NCI-H2227 (cell line): ENCODE measurements around the gene KRT81.

ENCODE experiments used
- DNase-seq: peaks from one replicate; lab custom pipeline; 2025; ENCODE audit not compliant: unreplicated experiment; lab: John Stamatoyannopoulos, UW

The KRT81 gene

DNA sequence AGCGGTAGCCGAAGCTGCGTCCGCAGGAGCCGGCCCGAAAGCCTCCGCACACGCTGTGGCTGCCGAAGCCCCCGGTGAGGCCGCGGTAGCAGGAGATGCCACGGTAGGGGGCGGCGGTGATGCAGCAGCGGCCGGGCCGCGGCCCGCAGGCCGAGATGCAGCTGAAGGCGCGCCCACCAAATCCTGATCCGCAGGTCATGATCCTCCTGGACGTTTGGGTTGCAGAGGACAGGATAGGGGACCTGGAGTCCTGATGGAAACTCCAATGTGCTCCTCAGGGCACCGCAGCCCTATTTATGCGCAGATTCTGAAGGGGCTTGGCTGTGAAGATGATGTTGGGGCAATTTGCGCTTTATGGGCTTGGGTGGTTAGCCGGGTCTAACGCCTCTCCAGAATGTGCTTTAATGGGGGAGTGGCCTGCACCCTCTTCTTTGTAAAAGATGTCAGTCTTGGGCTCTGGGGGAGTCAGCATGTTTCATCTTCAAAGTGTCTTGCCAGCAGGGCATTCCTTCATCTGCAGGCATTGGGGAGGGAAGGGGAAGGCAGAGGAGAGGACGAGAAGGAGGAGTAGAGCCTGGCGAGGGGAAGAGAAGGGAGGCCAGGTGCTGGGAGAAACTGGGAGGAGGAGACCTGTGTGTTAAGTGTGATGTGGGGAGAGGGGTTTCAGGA, at the start of gene KRT81:
KRT81 (minus strand) TSS at position 268 of the 669 bp plus-strand sequence; CDS start at position 199, 69 bp downstream.
- DNase-seq, result no peak

GRCh38 chr12:52338241-52338960, 47.1 kb upstream of the KRT81 start:
- no peak for DNase-seq

- no peak for DNase-seq
These were observed 45.7 kb upstream of the KRT81 start for GRCh38 chr12:52337054-52337453.

DNA sequence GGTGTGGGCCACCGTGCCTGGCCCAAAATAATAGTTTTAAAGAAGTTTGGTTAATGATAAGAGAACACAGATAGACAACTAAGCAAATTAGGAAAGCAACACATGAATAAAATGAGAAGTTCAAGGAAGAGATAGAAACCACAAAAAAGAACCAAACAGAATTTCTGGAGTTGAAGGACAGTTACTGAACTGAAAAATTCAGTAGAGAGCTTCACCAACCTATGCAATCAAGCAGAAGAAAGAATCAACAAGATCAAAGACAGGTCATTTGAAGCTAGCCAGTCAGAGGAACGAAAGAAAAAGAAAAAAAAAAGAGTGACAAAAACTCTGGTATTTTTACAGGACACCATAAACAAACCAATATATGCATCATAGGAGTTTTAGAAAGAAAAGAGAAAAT, 45.3 kb upstream of the KRT81 start:
- no peak for DNase-seq

GRCh38 chr12:52335598-52336262, 44.4 kb upstream of the KRT81 start:
- DNase-seq, result no peak

DNA sequence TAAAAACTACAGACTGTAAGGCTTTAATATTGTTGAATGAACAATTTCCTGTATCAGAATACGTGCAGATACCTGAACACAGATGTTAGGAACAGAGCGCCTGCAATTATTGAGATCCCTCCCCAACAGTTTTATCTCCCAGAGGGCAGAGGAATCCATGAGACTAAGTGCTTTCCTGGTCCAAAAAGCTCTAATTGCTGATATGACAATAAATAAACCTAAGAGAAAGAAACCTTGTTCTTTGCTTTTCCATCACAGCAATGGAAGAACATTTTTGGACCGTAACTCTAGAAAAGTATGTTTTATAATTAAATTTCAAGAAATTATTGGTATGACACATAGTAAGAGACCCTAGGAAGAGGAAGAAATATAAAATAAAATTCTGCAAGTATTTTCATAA, 42.9 kb upstream of the KRT81 start:
- DNase-seq, result no peak

GRCh38 chr12:52333321-52333720, 42.0 kb upstream of the KRT81 start:
- no peak for DNase-seq

DNA sequence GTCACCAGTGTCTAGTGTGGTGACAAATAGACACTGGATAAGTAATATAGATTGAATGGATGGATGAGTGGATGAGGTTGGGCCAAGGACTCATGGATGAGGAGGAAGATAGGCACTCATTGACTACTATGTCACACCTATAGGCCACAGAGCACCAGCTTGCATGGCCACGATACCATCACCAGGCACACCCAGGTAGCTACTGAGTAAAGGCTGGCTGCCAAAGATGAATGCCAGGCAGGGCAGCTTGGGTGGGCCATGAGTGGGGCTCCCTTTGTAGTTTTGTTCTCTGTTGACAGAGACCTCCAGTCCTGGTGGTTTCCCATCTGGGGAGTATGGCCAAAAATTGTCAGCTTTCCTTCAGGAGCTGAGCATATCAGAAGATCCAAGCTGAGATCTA, 41.0 kb upstream of the KRT81 start:
- no peak for DNase-seq

DNA sequence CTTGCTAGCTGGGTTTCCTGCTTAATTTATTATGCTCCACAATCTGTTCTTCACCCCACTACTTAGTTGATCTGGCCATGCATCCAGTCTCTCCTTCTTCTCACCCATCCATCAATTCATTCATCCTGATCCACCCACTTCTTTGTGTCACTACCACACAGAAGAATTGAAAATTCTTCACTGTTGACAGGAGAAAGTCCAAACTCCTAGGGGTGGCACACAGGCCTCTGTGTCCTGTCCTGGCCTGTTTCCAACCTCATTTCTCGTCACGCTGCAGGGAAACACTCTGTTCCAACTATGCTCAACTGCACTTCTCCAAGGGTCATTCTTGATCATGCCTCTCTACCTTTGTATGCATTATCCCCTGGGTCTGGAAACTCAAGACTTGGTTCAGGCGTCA, 40.5 kb upstream of the KRT81 start:
- no peak for DNase-seq

- no peak for DNase-seq
These were observed 39.7 kb upstream of the KRT81 start for GRCh38 chr12:52331039-52331438.

DNA sequence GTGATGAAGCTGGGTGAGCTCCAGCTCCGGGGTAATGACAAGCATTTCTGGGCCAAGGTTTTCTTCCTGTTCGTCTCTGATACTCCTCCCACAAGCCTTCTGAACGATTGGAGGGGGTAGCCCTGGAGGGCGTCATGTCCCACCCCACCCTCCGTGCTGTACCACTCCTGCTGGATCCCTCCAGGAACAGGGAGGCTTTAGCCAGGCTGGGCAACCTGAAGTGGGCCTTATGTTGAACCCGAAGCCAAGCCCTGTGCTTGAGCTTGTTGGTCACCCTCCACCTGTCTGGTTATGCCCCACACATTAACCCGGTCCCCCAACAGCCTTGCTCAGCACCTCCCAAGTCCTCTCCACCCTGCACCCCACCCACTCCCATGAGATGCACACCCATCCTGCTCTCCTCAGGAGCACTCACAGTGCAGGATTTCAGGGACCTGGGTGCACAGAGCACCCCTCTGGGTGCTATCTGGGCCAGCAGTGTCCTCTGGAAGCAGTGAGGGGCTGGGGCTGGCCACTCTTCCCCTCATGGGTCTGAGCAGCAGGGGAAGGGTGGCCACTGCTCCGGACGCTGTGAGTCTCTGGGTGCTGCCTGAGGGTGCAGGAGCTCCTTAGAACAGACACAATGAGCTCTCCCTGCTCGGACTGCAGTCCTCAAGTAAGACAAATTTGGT, 36.6 kb upstream of the KRT81 start:
- DNase-seq, result no peak

GRCh38 chr12:52327052-52327829, 35.9 kb upstream of the KRT81 start:
- DNase-seq, result peak; percentile 62

- DNase-seq, result no peak
These were observed 32.8 kb upstream of the KRT81 start for GRCh38 chr12:52324153-52324444.

GRCh38 chr12:52323416-52324152, 32.2 kb upstream of the KRT81 start:
- DNase-seq, result no peak

- no peak for DNase-seq
These were observed 31.7 kb upstream of the KRT81 start for GRCh38 chr12:52323001-52323400.

DNA sequence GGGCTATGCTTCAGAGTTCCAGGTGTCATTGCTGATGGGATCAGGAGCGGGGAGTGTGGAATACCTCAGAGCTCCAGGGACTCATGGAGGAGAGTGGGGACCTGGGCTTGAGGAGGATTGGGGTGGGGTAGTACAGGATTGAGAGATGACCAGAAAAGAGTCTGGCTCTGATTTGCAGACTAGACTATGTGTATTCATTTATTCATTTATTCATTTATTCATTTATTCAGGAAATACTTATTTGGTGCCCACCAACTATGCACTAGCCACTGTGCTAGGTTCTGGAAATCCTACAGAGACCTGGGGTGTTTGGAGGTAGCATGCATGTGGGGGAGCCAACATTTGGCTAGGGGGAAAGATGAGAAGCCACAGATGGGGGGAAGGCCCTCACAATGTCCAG, 30.7 kb upstream of the KRT81 start:
- DNase-seq, result no peak

- DNase-seq, result no peak
These were observed 30.1 kb upstream of the KRT81 start for GRCh38 chr12:52321418-52321817.

DNA sequence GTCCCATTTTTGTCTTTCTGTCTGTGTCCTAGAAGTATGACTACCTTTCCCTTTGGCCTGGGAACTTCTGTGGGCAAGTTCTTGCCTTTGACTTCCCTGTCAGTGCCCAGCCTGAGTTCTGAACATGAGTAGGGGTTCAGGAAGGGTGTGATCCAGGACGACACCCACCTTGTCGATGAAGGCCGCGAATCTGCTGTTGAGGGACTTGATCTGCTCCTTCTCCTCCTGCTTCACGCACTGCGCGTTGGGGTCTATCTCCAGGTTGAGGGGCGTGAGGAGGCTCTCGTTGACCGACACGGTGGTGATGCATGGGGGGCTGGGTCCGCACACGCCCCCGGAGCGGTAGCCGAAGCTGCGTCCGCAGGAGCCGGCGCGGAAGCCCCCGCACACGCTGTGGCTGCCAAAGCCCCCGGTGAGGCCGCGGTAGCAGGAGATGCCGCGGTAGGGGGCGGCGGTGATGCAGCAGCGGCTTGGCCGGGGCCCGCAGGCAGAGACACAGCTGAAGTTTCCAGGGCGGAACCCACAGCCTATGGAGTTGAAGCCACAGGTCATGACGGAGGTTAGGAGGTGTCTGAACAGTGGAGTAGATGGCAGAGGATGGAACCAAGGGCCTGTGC, 29.6 kb upstream of the KRT81 start, which contains the start of gene KRT83:
KRT83 (minus strand) TSS at position 615 of the 617 bp plus-strand sequence; CDS start at position 552, 63 bp downstream.
- no peak for DNase-seq

DNA sequence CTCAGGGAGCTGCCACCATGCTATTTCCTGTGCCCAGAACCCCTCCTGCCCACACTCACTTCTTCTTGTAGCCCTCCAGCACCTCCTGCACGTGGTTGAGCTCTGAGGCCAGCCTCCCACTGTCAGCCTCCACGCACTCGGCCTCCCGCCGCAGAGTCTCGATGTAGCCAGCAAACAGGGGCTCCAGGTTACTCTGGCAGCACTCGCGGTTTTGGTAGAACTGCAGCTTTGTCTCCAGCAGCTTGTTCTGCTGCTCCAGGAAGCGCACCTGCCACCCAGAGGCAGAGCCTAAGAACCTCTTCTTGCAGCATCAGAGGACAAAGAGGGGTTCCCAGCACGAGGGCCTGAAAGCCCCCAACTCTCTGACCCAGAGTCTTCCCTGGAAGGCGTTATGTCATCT, 27.8 kb upstream of the KRT81 start:
- DNase-seq, result no peak
